Activated naive CD8-positive, alpha-beta T cell treated with anti-CD3 and anti-CD28 coated beads for 36 hours (primary cell): ENCODE results near the gene NLRP7. TPM values are rescaled to one million over a fixed set of nuclear protein-coding genes. Genes with fewer than 3 reads are reported as not detected.

Experiments used
- total RNA-seq, 2 experiments: library from RNA; stranded (reverse); gene quantifications; one replicate each; pipeline ENCODE4 v1.2.3, GENCODE V29; 2021

NLRP7 gene
- total RNA-seq, 2 experiments from 2014 or later, result not detected

Other genes with a start within 250 kb of the NLRP7 start
- not detected for gene KIR3DL3, start 223.1 kb downstream of the NLRP7 start, total RNA-seq
- not detected for gene KIR2DL3, start 209.0 kb downstream of the NLRP7 start, total RNA-seq
- gene KIR2DL1, start 177.7 kb downstream of the NLRP7 start, total RNA-seq, result not detected
- not detected for gene KIR2DL4, start 143.9 kb downstream of the NLRP7 start, total RNA-seq
- not detected for gene KIR3DL1, start 131.1 kb downstream of the NLRP7 start, total RNA-seq
- under 1 TPM in 1 of 2 experiments, not detected in 1; 0.14 TPM for gene KIR2DS4, start 114.9 kb downstream of the NLRP7 start, total RNA-seq
- under 1 TPM in 1 of 2 experiments, not detected in 1; 0.18 TPM for gene KIR3DL2, start 97.1 kb downstream of the NLRP7 start, total RNA-seq
- not detected for gene FCAR, start 73.3 kb downstream of the NLRP7 start, total RNA-seq
- gene NCR1, start 41.4 kb downstream of the NLRP7 start, total RNA-seq, result under 1 TPM in 1 of 2 experiments, not detected in 1; 0.43 TPM
- gene NLRP2, start 18.8 kb upstream of the NLRP7 start, total RNA-seq, result 10 to 100 TPM; 19.9 to 20.8 TPM
- gene GP6, start 90.7 kb upstream of the NLRP7 start, total RNA-seq, result not detected
- 10 to 100 TPM; 21.7 to 24.0 TPM for gene RDH13, start 115.6 kb upstream of the NLRP7 start, total RNA-seq
- 1 to 10 TPM; 1.3 to 1.5 TPM for gene EPS8L1, start 128.3 kb upstream of the NLRP7 start, total RNA-seq
- 10 to 100 TPM; 67.2 to 73.5 TPM for gene PPP1R12C, start 170.1 kb upstream of the NLRP7 start, total RNA-seq
- gene TNNT1, start 201.7 kb upstream of the NLRP7 start, total RNA-seq, result not detected
- gene TNNI3, start 210.2 kb upstream of the NLRP7 start, total RNA-seq, result under 1 TPM in 1 of 2 experiments, not detected in 1; 0.25 TPM
- gene DNAAF3, start 219.1 kb upstream of the NLRP7 start, total RNA-seq, result not detected
- not detected for gene SYT5, start 232.8 kb upstream of the NLRP7 start, total RNA-seq